GM19043 (cell line): ENCODE results near the gene SPEF1.

ENCODE experiments used
- ATAC-seq: cut with Tn5 transposase; IDR thresholded peaks from one replicate; pipeline ENCODE4 v1.9.1; 2021; ENCODE audit warnings: low read depth; ENCODE audit not compliant: unreplicated experiment

Gene SPEF1

DNA sequence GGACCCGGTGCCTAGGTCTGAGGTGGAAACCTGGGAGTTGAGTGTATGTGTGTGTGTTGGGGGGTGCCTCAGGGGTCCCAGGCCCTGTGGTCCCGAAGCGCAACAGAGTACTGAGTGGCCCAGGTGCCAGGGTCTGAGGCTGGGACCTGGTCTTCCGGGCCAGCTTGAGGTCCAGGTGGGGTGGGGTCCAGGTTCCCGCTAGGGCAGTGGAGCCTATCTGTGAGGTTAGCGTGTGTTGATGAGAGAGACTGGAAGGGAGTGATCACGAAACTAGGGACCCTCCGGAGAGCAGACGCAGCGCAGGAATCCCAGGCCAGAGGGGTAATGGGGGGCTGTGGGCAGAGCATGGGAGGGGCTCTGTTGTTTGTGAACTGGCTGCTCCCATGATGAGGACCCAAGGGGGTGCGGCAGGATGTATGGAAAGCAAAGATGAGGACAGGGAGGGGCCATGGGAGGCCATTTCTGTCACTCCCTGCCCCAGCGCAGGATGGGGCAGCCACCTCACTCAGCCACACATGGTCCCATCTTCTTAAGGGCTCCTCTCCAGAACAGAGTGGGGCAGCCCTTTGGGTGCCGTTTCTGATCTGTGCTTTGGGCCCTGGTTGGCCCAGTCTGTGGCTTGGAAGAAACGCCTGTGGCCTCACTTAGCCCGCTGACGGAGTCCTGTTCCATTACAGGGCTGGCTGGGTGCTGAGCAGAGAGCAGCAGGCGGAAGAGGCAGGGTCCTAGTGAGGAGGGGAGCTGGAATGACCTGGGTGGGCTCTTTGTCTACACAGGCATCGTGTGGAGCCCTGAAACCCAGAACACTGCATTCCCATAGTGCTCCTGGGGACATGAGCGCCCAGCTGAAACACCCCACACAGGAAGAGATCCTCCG is 47.9 kb downstream of the SPEF1 start:
- ATAC-seq: no peak

DNA sequence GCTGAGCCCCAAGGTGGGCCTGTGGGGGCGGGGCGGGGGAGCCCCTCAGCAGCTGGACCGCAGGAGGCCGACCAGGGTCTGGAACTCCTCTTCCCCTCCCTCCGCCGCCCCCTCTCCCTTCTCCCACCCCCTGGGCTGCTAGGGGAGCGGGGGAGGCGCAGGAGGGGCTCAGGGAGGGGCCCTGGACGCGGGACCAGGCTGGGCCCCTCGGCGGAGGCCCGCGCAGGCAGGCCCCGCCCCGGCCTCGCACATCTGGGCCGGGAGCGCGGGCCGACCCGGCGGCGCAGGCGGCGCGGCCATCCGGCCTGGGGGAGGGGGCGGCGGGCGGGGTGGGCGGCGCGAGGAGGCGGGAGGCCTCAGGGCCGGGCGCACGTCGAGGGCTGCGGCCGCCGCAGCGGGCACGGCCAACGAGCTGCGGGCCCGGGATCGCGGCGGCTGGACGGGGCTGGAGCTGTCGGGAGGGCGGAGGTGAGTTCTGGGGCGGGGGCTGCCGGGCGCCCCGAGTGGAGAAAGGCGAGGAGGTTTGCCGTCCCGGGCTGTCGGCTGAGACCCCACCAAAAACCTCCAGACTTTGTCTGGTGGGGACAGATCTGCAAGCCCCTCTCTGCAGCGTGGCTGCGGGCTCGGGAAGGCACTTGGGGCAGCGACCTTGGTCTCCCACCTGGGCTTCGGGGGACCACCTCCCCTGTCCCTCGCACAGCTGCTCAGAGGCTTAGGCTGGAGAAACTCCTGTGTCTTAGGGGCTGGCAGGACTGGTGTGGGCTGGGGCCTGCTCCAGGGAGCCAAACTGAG is 48.7 kb downstream of the SPEF1 start, which contains the start of gene HSPA12B:
Gene HSPA12B, plus strand, starts transcription at position 359 of the 792 bp plus-strand sequence. CDS start 5,990 bp downstream, outside the sequence.
- ATAC-seq: no peak

DNA sequence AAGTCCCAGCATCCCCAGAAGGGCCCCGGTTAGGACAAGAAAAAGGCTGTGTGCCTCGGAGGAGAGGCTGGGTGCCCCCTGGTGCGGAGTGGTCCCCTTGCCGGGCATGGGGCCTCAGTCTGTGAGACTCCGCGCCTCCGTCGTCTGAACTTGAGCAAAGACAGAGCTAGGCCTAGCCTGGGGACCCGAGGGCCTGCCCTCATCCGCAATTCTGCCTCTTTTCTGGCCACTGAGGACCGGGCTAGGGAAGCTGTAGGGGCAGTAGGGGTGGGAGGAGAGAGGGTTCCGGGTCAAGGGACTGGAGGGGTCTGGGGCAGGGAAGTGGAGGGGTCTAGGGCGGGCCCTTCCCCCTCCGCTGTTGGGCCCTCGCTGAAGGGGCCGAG is 49.3 kb downstream of the SPEF1 start:
- no peak for ATAC-seq

DNA sequence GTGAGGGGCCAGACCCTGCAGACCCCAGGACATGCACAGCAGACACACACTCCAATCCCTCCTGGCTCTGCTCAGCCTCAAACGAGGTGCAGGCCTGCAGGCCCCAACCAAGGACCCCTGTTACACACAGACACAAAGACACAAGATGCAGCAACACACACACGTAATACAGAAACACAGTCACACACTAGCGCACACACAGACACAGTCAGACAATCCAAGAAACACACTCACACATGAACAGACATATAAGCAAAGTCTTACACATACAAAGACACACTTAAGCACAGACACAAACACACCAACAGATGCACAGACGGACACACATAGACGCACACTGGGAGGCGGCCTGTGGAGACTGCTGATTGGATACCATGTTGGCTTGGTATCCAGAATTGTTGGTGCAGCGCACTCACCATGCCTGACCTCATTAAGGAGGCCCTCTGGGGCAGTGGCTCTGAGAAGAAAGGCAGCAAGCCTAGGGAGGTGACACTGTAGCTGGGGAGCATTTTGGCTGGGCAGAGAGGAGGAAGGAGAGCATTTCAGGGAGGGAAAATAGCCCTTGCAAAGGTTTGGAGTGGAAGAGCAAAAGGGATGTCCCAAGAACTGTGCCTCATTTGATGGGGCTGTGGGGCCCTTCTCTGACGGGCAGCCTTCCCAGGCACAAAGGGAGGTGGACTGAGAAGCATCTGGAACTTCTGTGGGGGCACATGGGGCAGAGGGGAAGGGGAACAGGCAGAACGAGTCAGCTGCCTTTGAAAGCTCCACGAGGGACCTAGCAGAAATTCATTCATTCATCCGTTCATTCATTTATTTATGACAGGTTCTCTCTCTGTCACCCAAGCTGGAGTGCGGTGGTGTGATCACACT is 50.2 kb downstream of the SPEF1 start:
- ATAC-seq: no peak

DNA sequence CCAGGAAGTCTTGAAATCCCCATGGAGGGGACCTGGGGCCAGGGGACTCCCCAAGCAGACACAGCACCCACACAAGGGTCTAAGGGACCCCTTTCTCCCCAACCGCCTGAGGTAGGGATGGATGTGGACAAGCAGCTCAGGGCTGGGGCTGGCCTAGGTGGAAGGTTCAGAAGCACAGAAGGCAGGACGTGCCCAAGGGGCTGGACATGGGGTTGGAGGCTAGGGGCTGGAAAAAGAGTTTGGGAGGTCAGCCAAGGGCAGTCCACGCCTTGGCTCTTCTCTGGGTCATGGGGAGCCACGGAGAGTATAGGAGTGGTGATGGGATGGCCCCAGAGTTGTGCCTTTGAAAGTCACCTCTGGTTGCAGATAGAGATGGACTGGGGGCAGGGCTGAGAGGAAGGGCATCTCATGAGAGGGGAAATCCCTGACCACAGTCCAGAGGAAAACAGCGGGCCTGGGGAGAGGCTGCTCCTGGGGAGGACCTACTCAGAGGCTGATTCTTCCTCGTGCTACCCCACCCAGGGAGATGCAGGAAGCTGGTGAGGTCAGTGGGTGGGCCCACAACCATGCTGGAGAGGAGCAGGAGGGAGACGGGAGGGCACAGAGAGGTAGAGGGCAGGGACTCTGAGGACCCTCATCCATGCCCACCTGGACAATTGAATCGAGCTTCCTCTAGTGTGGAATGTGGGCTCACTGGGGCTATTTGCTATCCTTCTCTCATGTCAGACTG is 51.3 kb downstream of the SPEF1 start:
- no peak for ATAC-seq

DNA sequence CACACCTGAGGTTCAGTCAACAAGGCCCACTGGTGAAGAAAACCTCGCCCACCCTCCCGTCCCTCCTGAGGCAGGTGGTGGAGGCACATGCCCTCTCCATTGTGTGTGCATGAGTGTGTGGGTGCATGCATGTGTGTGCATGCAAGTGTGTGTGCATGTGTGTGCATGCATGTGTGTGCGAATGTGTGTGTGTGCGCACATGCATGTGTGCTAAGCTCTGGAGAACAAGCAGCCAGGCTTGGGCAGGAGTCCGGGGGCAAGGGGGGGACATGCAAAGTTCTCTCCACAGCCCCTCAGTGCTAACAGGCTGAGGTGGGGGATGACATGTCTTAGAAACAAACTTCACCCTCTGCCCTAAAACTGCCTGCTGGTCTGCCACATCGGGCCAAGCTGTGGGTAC is 51.9 kb downstream of the SPEF1 start:
- no peak for ATAC-seq

DNA sequence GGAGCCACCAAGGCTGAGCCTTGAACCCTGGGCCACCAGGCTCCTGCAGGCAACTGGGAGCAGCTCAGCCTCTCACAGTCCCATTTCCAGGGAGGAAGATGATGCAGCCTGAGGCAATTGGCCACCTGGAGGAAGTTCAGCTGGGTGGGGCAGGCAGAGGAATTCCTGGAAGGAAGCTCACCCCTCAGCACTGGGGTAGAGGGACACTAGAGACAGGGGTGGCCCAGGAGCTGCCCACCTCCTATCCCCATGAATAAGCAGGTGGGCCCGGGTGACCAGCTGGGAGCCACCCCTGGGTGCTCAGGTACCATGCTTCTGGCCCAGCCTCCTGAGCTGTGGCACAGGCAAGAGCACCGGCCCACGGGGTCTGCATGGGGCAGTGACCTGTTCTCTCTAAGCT is 52.4 kb downstream of the SPEF1 start:
- no peak for ATAC-seq

DNA sequence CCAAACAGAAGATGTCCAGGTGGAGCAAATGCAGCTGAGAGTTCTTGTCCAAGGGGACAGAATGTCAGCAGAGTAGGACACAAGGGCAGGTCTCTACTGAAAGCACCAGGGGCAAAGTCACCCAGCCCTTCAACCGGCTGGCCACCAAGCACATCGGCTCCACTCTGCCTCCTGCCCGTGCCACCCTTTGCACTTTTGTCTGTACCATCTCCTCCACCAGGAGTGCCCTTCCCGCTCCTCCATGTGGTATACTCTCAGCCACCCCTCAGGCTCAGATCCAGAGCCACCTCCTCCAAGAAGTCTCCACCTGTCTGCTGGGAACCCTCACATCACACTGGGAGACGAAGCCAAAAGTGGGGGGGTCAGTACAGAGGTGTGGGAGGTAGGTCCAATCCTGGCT is 52.9 kb downstream of the SPEF1 start:
- no peak for ATAC-seq
